A673 (cell line): ENCODE data around the gene CHI3L2. TPM values are rescaled to one million over a fixed set of nuclear protein-coding genes. Genes with fewer than 3 reads are reported as not detected.

ENCODE experiments used
- BruUV-seq: library from RNA; stranded (reverse); fragments of 400-500 nt; replicated peaks from 2 replicates; lab custom pipeline; 2021; lab: Mats Ljungman, UMichigan
- CTCF ChIA-PET: fragments of 300-600 bp; sonication (Branson Sonifier 250); formaldehyde crosslinking; loops from one replicate; lab custom pipeline; 2022; ENCODE audit warnings: antibody characterized with exemption; lab: Charles Lee
- POLR2A ChIA-PET: fragments of 300-600 bp; sonication (Branson Sonifier 250); formaldehyde crosslinking; loops from one replicate; lab custom pipeline; 2022; ENCODE audit warnings: antibody characterized with exemption; ENCODE audit not compliant: low non-redundant PET; lab: Charles Lee
- DNase-seq: peaks from one replicate; pipeline ENCODE4 v3.0.0-alpha.2; 2015; ENCODE audit warnings: low spot score
- H3K27ac ChIP-seq: fragments of 200-600 bp; sonication (generic); 2 replicates; pipeline ENCODE4 v1.5.1; 2016; ENCODE audit warnings: mixed run types, low read depth, mild to moderate bottlenecking, mixed read lengths, antibody characterized with exemption, low read length; ENCODE audit not compliant: poor library complexity, severe bottlenecking
- H3K27me3 ChIP-seq: fragments of 200-600 bp; sonication (generic); replicated peaks from 2 replicates; pipeline ENCODE4 v1.6.1; 2017; ENCODE audit warnings: mixed run types, low read depth, mild to moderate bottlenecking, mixed read lengths, antibody characterized with exemption, low read length; ENCODE audit not compliant: insufficient read depth, poor library complexity
- H3K36me3 ChIP-seq: fragments of 200-600 bp; sonication (generic); 2 replicates; pipeline ENCODE4 v1.6.1; 2016; ENCODE audit warnings: mixed run types, mild to moderate bottlenecking, mixed read lengths, antibody characterized with exemption, low read length; ENCODE audit not compliant: insufficient read depth, poor library complexity, severe bottlenecking
- H3K4me1 ChIP-seq: fragments of 200-600 bp; sonication (generic); 2 replicates; pipeline ENCODE4 v1.6.1; 2017; ENCODE audit warnings: mixed run types, mild to moderate bottlenecking, mixed read lengths, antibody characterized with exemption, low read length; ENCODE audit not compliant: insufficient read depth, poor library complexity, severe bottlenecking
- H3K4me3 ChIP-seq: fragments of 200-600 bp; sonication (generic); 2 replicates; pipeline ENCODE4 v1.5.1; 2016; ENCODE audit warnings: low read depth, mixed run types, mild to moderate bottlenecking, mixed read lengths, low read length; ENCODE audit not compliant: poor library complexity, severe bottlenecking
- H3K9me3 ChIP-seq: fragments of 200-600 bp; sonication (generic); 2 replicates; pipeline ENCODE4 v1.6.1; 2016; ENCODE audit warnings: mixed run types, low read depth, mild to moderate bottlenecking, mixed read lengths, antibody characterized with exemption, low read length; ENCODE audit not compliant: poor library complexity, severe bottlenecking
- CTCF ChIP-seq: fragments of 300-800, 200-600 bp; sonication (generic); conservative IDR thresholded peaks from 2 replicates; pipeline ENCODE4 v1.5.1; 2017; ENCODE audit warnings: low read depth, mild to moderate bottlenecking, antibody characterized with exemption, low read length, moderate library complexity, mixed read lengths
- EZH2 ChIP-seq: fragments of 200-600 bp; sonication (generic); IDR thresholded peaks from 2 replicates; pipeline ENCODE4 v1.6.1; 2017; ENCODE audit warnings: borderline replicate concordance, low read depth, mild to moderate bottlenecking, mixed read lengths, antibody characterized with exemption, low read length; ENCODE audit not compliant: poor library complexity, severe bottlenecking
- intact Hi-C: fragments of 100-400 bp; cut with micrococcal nuclease; formaldehyde crosslinking; loops from one replicate; pipeline ENCODE4 v1.10.0; 2022; ENCODE audit not compliant: unreplicated experiment
- total RNA-seq: library from RNA; stranded (reverse); gene quantifications from 2 replicates; pipeline ENCODE4 v1.2.3, GENCODE V29; 2021

Gene CHI3L2
- total RNA-seq, 1 experiment from 2014 or later: not detected

GRCh38 chr1:111197598-111198284 is 29.8 kb upstream of the CHI3L2 start:
- DNase-seq: peak; percentile 27
- TF ChIP-seq EZH2: no peak
- TF ChIP-seq CTCF: peak; percentile 38
- Histone ChIP-seq H3K9me3 (no peaks in the 10 kb centered on the region), H3K27me3 (no peaks in the 10 kb centered on the region), H3K4me3 (no peak overlapping the region), H3K36me3 (no peaks in the 10 kb centered on the region), H3K4me1 (no peaks in the 10 kb centered on the region), H3K27ac (no peak overlapping the region)
- ChIA-PET POLR2A (no interaction called here), CTCF (no interaction called here)
- BruUV-seq: no TSS peak
- intact Hi-C loops: no loop called here

GRCh38 chr1:111198836-111199235 is 28.7 kb upstream of the CHI3L2 start:
- ChIA-PET POLR2A (no interaction called here), CTCF (no interaction called here)
- H3K4me3 ChIP-seq: no peak overlapping the region
- no peak for TF ChIP-seq EZH2
- no peaks in the 10 kb centered on the region for H3K9me3 ChIP-seq
- H3K27me3 ChIP-seq: peaks cover 10% of the 10 kb centered on the region
- DNase-seq: no peak
- H3K36me3 ChIP-seq: no peaks in the 10 kb centered on the region
- intact Hi-C loops: no loop called here
- no peak overlapping the region for H3K27ac ChIP-seq
- H3K4me1 ChIP-seq: no peaks in the 10 kb centered on the region
- BruUV-seq: no TSS peak

GRCh38 chr1:111199329-111199728 is 28.2 kb upstream of the CHI3L2 start:
- no peaks in the 10 kb centered on the region for H3K4me1 ChIP-seq
- no TSS peak for BruUV-seq
- H3K27me3 ChIP-seq: peaks cover 15% of the 10 kb centered on the region
- H3K4me3 ChIP-seq: no peak overlapping the region
- ChIA-PET POLR2A (no interaction called here), CTCF (no interaction called here)
- no peak for DNase-seq
- intact Hi-C loops: no loop called here
- no peaks in the 10 kb centered on the region for H3K36me3 ChIP-seq
- TF ChIP-seq EZH2: no peak
- TF ChIP-seq CTCF: no peak
- H3K9me3 ChIP-seq: no peaks in the 10 kb centered on the region
- no peak overlapping the region for H3K27ac ChIP-seq
